ENCODE measurements around the gene DOCK6. TPM values are rescaled to one million over a fixed set of nuclear protein-coding genes. Genes with fewer than 3 reads are reported as not detected.

Gene DOCK6
- total RNA-seq, 1 experiment from 2014 or later: 57.9 TPM

- Histone ChIP-seq H3K23ac (ENCODE audit: insufficient read length, low read depth, low read length) (no peak overlapping the region), H2AFZ (ENCODE audit: low read length) (no peak overlapping the region), H4K5ac (ENCODE audit: insufficient read length, low read depth, low read length) (no peak overlapping the region), H4K91ac (ENCODE audit: insufficient read length, low read depth, low read length) (no peak overlapping the region), H3T11ph (ENCODE audit: low read length) (no peak overlapping the region), H2BK12ac (ENCODE audit: insufficient read length, low read depth, low read length) (no peak overlapping the region), H3K79me2 (ENCODE audit: insufficient read depth, low read length) (peaks cover under 1% of the 10 kb centered on the region; the same call in 1 of the 2 replicates), H3K4me2 (ENCODE audit: insufficient read depth, insufficient read length, low read length) (no peak overlapping the region), H2BK20ac (ENCODE audit: low read depth, low read length, poor library complexity, severe bottlenecking) (no peak overlapping the region), H3K18ac (ENCODE audit: insufficient read length, low read depth, low read length) (no peak overlapping the region), H2BK5ac (ENCODE audit: insufficient read length, low read length) (no peak overlapping the region), H3K56ac (ENCODE audit: insufficient read length, low read depth, low read length) (no peak overlapping the region), H3K9me3 (ENCODE audit: control insufficient read depth, low read depth, low read length) (no peaks in the 10 kb centered on the region), H3K79me1 (ENCODE audit: insufficient read depth, low read depth, low read length, poor library complexity, severe bottlenecking) (no peaks in the 10 kb centered on the region), H3K23me2 (ENCODE audit: insufficient read length, low read depth, low read length, poor library complexity, severe bottlenecking) (no peaks in the 10 kb centered on the region), H2AK5ac (ENCODE audit: insufficient read length, low read length) (no peak overlapping the region), H3K9ac (ENCODE audit: extremely low read depth, insufficient read length, low read length) (no peak overlapping the region), H4K8ac (replicated peaks; ENCODE audit: insufficient read length, low read depth, low read length) (no peak overlapping the region), H3K27me3 (ENCODE audit: insufficient read depth, low read length) (no peaks in the 10 kb centered on the region), H3K4ac (ENCODE audit: low read depth, low read length) (no peak overlapping the region), H3K27ac (ENCODE audit: insufficient read length, low read depth, low read length) (no peak overlapping the region), H3K4me1 (ENCODE audit: insufficient read depth, low read length) (no peaks in the 10 kb centered on the region), H4K20me1 (ENCODE audit: control insufficient read depth, insufficient read depth, insufficient read length) (peaks cover 3% of the 10 kb centered on the region), H3K14ac (ENCODE audit: insufficient read depth, low read length) (no peak overlapping the region), H2BK120ac (ENCODE audit: low read depth, low read length, poor library complexity, severe bottlenecking) (no peak overlapping the region), H2BK15ac (ENCODE audit: low read depth, low read length) (no peak overlapping the region)
- no peak for DNase-seq
- Mint-ChIP-seq H3K27ac (peak overlapping the region in 1 of 3 experiments; percentile 43; a peak in 1 of 7 replicates), H3K9me3 (no peaks in the 10 kb centered on the region), H3K4me3 (no peak overlapping the region; a peak in 1 of 5 replicates), H3K36me3 (ENCODE audit: insufficient read depth in 1 of 3, low read depth in 3 of 3) (peaks cover 8 to 31% (median 30%) of the 10 kb centered on the region in 3 experiments; a peak in 6 of 7 replicates), H3K4me1 (peaks cover 0 to 4% of the 10 kb centered on the region in 2 experiments; a peak in 1 of 4 replicates), H3K27me3 (ENCODE audit: low read depth) (no peaks in the 10 kb centered on the region)
- WGBS (ENCODE audit: extremely low coverage, insufficient read length, low lambda C conversion rate): no CpG with 5 or more reads among the region's 19 CpGs
- TF ChIP-seq CTCF (conservative IDR thresholded peaks at IDR 0.05): no peak
These were observed 9.5 kb downstream of the DOCK6 start for GRCh38 chr19:11252665-11253355.

Measured in H9 (cell line).